Suprapubic skin (tissue), 4 donors: ENCODE data around the gene UGT1A10. TPM values are rescaled to one million over a fixed set of nuclear protein-coding genes. Genes with fewer than 3 reads are reported as not detected.
"Not testable (repeated sequence)": the region's sequence is repeated elsewhere in the genome, so short reads cannot be mapped to it uniquely, and the experiment has no call there.

ENCODE experiments used
- DNase-seq, 2 donors: peaks; one replicate each; pipeline ENCODE4 v3.0.0-alpha.2; 2019; ENCODE audit warnings: low spot score in 2 of 2
- H3K27ac ChIP-seq: fragments of 200-600 bp; sonication (generic); one replicate; pipeline ENCODE4 v1.5.1; 2019
- H3K27me3 ChIP-seq: fragments of 200-600 bp; sonication (generic); one replicate; pipeline ENCODE4 v1.5.1; 2019
- H3K36me3 ChIP-seq: fragments of 200-600 bp; sonication (generic); one replicate; pipeline ENCODE4 v1.5.1; 2019
- H3K4me1 ChIP-seq: fragments of 200-600 bp; sonication (generic); one replicate; pipeline ENCODE4 v1.5.1; 2019
- H3K4me3 ChIP-seq: fragments of 200-600 bp; sonication (generic); one replicate; pipeline ENCODE4 v1.5.1; 2019; ENCODE audit warnings: mild to moderate bottlenecking
- H3K9me3 ChIP-seq: fragments of 200-600 bp; sonication (generic); one replicate; pipeline ENCODE4 v1.5.1; 2019
- CTCF ChIP-seq, 2 donors: fragments of 200-600 bp in 1 of 2; fragments of 450-650 bp in 1 of 2; sonication (generic) in 1 of 2; IDR thresholded peaks; one replicate each; pipeline ENCODE4 v1.5.1; 2016 to 2019; ENCODE audit warnings: antibody characterized with exemption in 2 of 2, mild to moderate bottlenecking in 1 of 2, moderate library complexity in 1 of 2
- EP300 ChIP-seq: sonication (generic); formaldehyde crosslinking; IDR thresholded peaks from one replicate; pipeline ENCODE4 v1.6.1; 2017; ENCODE audit warnings: antibody characterized with exemption
- POLR2A ChIP-seq, 2 donors: fragments of 450-650 bp; IDR thresholded peaks; one replicate each; pipeline ENCODE4 v1.6.1; 2017; ENCODE audit warnings: antibody characterized with exemption in 2 of 2, mild to moderate bottlenecking in 2 of 2, moderate library complexity in 2 of 2
- POLR2AphosphoS5 ChIP-seq, 3 donors: sonication (generic); formaldehyde crosslinking; IDR thresholded peaks; one replicate each; pipeline ENCODE4 v1.6.1; 2017; ENCODE audit warnings: antibody characterized with exemption in 3 of 3
- whole genome bisulfite sequencing: methylation state at CpG from one replicate; pipeline ENCODE4 v1.1.5; 2018; 5-methylcytosine and 5-hydroxymethylcytosine counted together
- total RNA-seq, 4 donors: library from RNA; depleted of rRNA; stranded (reverse); fragments of >200 nt; gene quantifications; one replicate each; pipeline ENCODE4 v1.1.0, GENCODE V29; 2016

The UGT1A10 gene
- total RNA-seq, 4 donors from 2014 or later = not detected

- DNase-seq = no peak
- 88% methylated on average over 4 of the region's 4 CpGs for WGBS
- no peak overlapping the region for H3K4me3 ChIP-seq
- H3K4me1 ChIP-seq = no peaks in the 10 kb centered on the region
- H3K27me3 ChIP-seq = no peaks in the 10 kb centered on the region
- H3K27ac ChIP-seq = no peak overlapping the region
- no peaks in the 10 kb centered on the region for H3K9me3 ChIP-seq
- no peaks in the 10 kb centered on the region for H3K36me3 ChIP-seq
- no peak for TF ChIP-seq POLR2AphosphoS5 (IDR thresholded peaks at IDR 0.05)
- TF ChIP-seq CTCF (IDR thresholded peaks at IDR 0.05) = no peak
- no peak for TF ChIP-seq POLR2A (IDR thresholded peaks at IDR 0.05)
- TF ChIP-seq EP300 = no peak
These were observed 16.0 kb upstream of the UGT1A10 start for GRCh38 chr2:233620204-233620603.

GRCh38 chr2:233621863-233622262 lies 14.4 kb upstream of the UGT1A10 start:
- not testable (repeated sequence) for H3K27me3 ChIP-seq, H3K27ac ChIP-seq, H3K4me1 ChIP-seq, H3K9me3 ChIP-seq, H3K4me3 ChIP-seq, H3K36me3 ChIP-seq, DNase-seq
- WGBS = 89% methylated on average over 5 of the region's 5 CpGs

- no peak overlapping the region for H3K27ac ChIP-seq
- WGBS = 71% methylated on average over 5 of the region's 5 CpGs
- no peak overlapping the region for H3K4me3 ChIP-seq
- no peak for DNase-seq
- no peaks in the 10 kb centered on the region for H3K4me1 ChIP-seq
- H3K27me3 ChIP-seq = no peaks in the 10 kb centered on the region
- H3K9me3 ChIP-seq = peaks cover 14% of the 10 kb centered on the region
- H3K36me3 ChIP-seq = no peaks in the 10 kb centered on the region
- TF ChIP-seq CTCF (IDR thresholded peaks at IDR 0.05) = no peak
- no peak for TF ChIP-seq POLR2A (IDR thresholded peaks at IDR 0.05)
- TF ChIP-seq EP300 = no peak
- no peak for TF ChIP-seq POLR2AphosphoS5 (IDR thresholded peaks at IDR 0.05)
These were observed 8.8 kb upstream of the UGT1A10 start for GRCh38 chr2:233627331-233628025.

- Histone ChIP-seq H3K9me3 (no peaks in the 10 kb centered on the region), H3K27ac (no peak overlapping the region), H3K4me1 (no peaks in the 10 kb centered on the region), H3K27me3 (no peaks in the 10 kb centered on the region), H3K4me3 (no peak overlapping the region), H3K36me3 (no peaks in the 10 kb centered on the region)
- no peak for DNase-seq
- no peak for TF ChIP-seq POLR2A (IDR thresholded peaks at IDR 0.05)
- no peak for TF ChIP-seq CTCF (IDR thresholded peaks at IDR 0.05)
- WGBS = 37% methylated on average over 5 of the region's 5 CpGs
These were observed 2.6 kb downstream of the UGT1A10 start for GRCh38 chr2:233638836-233639235.

GRCh38 chr2:233639860-233640259 lies 3.6 kb downstream of the UGT1A10 start:
- Histone ChIP-seq H3K9me3 (no peaks in the 10 kb centered on the region), H3K27ac (no peak overlapping the region), H3K27me3 (no peaks in the 10 kb centered on the region), H3K4me3 (no peak overlapping the region), H3K36me3 (no peaks in the 10 kb centered on the region), H3K4me1 (no peaks in the 10 kb centered on the region)
- no peak for DNase-seq
- TF ChIP-seq EP300 (no peak), POLR2A (IDR thresholded peaks at IDR 0.05) (no peak), CTCF (IDR thresholded peaks at IDR 0.05) (no peak), POLR2AphosphoS5 (IDR thresholded peaks at IDR 0.05) (no peak)

- no peaks in the 10 kb centered on the region for H3K27me3 ChIP-seq
- H3K9me3 ChIP-seq = peaks cover 9% of the 10 kb centered on the region
- no peaks in the 10 kb centered on the region for H3K36me3 ChIP-seq
- no peak overlapping the region for H3K27ac ChIP-seq
- no peaks in the 10 kb centered on the region for H3K4me1 ChIP-seq
- DNase-seq = no peak
- 100% methylated on average over 1 of the region's 1 CpG for WGBS
- no peak overlapping the region for H3K4me3 ChIP-seq
- TF ChIP-seq CTCF (IDR thresholded peaks at IDR 0.05) (no peak), POLR2AphosphoS5 (IDR thresholded peaks at IDR 0.05) (no peak), EP300 (no peak), POLR2A (IDR thresholded peaks at IDR 0.05) (no peak)
These were observed 6.9 kb downstream of the UGT1A10 start for GRCh38 chr2:233643128-233643527.

- not testable (repeated sequence) for DNase-seq, H3K4me1 ChIP-seq, H3K36me3 ChIP-seq, H3K9me3 ChIP-seq, H3K4me3 ChIP-seq, H3K27me3 ChIP-seq, H3K27ac ChIP-seq
- WGBS = 95% methylated on average over 2 of the region's 3 CpGs
These were observed 9.8 kb downstream of the UGT1A10 start for GRCh38 chr2:233646033-233646432.
